ENCODE results near the gene TANC1.

Gene TANC1

DNA sequence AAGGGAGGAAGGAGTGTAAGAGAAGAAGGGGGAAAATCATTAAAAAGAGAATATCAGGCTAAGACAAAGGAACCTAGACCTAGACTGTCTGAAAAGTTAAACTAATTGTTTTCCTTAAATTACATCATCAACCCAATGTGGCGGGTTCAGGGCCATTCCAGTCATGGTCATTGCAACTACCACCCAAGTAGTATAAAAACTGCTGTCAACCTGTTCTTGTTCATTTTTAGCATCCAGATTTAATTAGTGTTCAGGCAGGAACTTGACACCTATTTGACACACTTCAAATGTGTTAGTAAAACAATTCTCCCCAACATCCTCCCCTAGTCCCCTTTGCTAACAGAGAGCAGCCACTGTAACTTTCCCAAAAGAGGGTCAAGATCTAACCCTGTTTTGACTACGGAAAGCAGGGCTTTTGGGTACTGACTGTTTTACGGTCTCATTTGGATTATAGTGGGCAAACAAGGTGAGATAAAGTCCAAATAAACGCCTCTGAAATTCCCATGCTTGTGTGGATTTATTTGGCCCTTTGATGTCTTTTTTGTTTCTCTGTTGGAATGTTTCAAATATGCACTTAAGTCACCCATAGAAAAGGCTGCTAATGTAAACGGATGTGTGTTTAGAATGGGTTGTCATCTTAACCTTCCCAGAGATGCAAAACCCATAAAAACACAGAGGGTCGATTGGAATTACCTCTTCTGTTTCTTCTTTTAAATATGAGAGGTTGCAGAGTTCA, 19.3 kb upstream of the TANC1 start:
- Mint-ChIP-seq H3K9me3 (no peaks in the 10 kb centered on the region), H3K4me3 (no peak overlapping the region), H3K36me3 (ENCODE audit: low read depth) (no peaks in the 10 kb centered on the region), H3K27me3 (no peaks in the 10 kb centered on the region), H3K27ac (no peak overlapping the region), H3K4me1 (ENCODE audit: low read depth) (peaks cover 8% of the 10 kb centered on the region)
- no peak for DNase-seq

GRCh38 chr2:158953454-158953853, 15.0 kb upstream of the TANC1 start:
- Mint-ChIP-seq H3K27me3 (peaks cover 10% of the 10 kb centered on the region), H3K36me3 (ENCODE audit: low read depth) (no peaks in the 10 kb centered on the region), H3K4me1 (ENCODE audit: low read depth) (peaks cover 11% of the 10 kb centered on the region), H3K4me3 (no peak overlapping the region), H3K9me3 (no peaks in the 10 kb centered on the region), H3K27ac (peak overlapping the region; percentile 34)
- DNase-seq: no peak

GRCh38 chr2:158953926-158954763, 14.3 kb upstream of the TANC1 start:
- no peak overlapping the region for H3K4me3 Mint-ChIP-seq
- peak; percentile 54 for DNase-seq
- peaks cover 11% of the 10 kb centered on the region for H3K4me1 Mint-ChIP-seq (ENCODE audit: low read depth)
- no peaks in the 10 kb centered on the region for H3K9me3 Mint-ChIP-seq
- H3K36me3 Mint-ChIP-seq (ENCODE audit: low read depth): no peaks in the 10 kb centered on the region
- peaks cover 10% of the 10 kb centered on the region for H3K27me3 Mint-ChIP-seq
- peak overlapping the region; percentile 34 for H3K27ac Mint-ChIP-seq

GRCh38 chr2:158955842-158956365, 12.5 kb upstream of the TANC1 start:
- H3K4me1 Mint-ChIP-seq (ENCODE audit: low read depth): peaks cover 11% of the 10 kb centered on the region
- H3K27ac Mint-ChIP-seq: no peak overlapping the region
- no peak overlapping the region for H3K4me3 Mint-ChIP-seq
- no peak for DNase-seq
- no peaks in the 10 kb centered on the region for H3K36me3 Mint-ChIP-seq (ENCODE audit: low read depth)
- no peaks in the 10 kb centered on the region for H3K9me3 Mint-ChIP-seq
- H3K27me3 Mint-ChIP-seq: peaks cover 10% of the 10 kb centered on the region

DNA sequence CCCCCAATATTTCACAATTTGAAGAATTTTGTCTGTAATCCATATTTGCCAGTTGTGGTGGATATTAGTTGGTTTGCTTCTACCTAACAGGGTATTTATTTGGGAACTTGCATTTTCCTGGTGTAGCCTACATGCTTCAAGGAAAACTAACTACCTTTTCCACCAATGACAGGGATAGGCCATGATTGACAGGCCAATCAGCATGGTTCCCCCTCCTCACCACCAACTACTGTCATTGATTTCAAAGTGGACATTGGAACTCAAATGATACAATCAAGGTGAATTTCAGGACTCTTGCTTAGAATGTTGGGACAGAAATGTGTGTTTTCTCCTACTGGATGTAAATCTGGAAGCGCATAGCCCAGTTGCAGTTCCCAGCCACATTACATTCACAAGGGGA, 10.1 kb upstream of the TANC1 start:
- Mint-ChIP-seq H3K27me3 (peaks cover 13% of the 10 kb centered on the region), H3K27ac (no peak overlapping the region), H3K36me3 (ENCODE audit: low read depth) (no peaks in the 10 kb centered on the region), H3K4me1 (ENCODE audit: low read depth) (peaks cover 11% of the 10 kb centered on the region), H3K9me3 (no peaks in the 10 kb centered on the region), H3K4me3 (no peak overlapping the region)
- no peak for DNase-seq

GRCh38 chr2:158960193-158960592, 8.2 kb upstream of the TANC1 start:
- Mint-ChIP-seq H3K4me3 (no peak overlapping the region), H3K4me1 (ENCODE audit: low read depth) (no peaks in the 10 kb centered on the region), H3K9me3 (no peaks in the 10 kb centered on the region), H3K27ac (no peak overlapping the region), H3K36me3 (ENCODE audit: low read depth) (no peaks in the 10 kb centered on the region), H3K27me3 (peaks cover 13% of the 10 kb centered on the region)
- no peak for DNase-seq

DNA sequence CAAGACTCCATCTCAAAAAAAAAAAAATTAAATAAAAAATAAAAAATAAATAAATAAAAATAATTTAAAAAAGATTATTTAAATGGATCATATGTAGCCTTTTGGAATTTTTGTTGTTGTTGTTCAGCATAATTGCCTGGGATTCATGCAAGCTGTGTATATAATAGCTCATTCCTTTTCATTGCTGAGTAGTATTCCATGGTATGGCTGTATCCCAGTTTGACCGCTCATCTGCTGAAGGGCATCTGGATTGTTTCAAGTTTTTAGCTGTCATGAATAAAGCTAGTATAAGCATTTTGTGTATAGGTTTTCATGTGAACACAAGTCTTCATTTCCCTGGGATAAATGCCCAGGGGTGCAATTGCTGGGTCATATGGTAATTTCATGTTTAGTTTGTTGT, 6.4 kb upstream of the TANC1 start:
- peaks cover 17% of the 10 kb centered on the region for H3K27me3 Mint-ChIP-seq
- H3K27ac Mint-ChIP-seq: no peak overlapping the region
- no peaks in the 10 kb centered on the region for H3K36me3 Mint-ChIP-seq (ENCODE audit: low read depth)
- H3K4me1 Mint-ChIP-seq (ENCODE audit: low read depth): no peaks in the 10 kb centered on the region
- H3K4me3 Mint-ChIP-seq: no peak overlapping the region
- H3K9me3 Mint-ChIP-seq: no peaks in the 10 kb centered on the region
- no peak for DNase-seq

DNA sequence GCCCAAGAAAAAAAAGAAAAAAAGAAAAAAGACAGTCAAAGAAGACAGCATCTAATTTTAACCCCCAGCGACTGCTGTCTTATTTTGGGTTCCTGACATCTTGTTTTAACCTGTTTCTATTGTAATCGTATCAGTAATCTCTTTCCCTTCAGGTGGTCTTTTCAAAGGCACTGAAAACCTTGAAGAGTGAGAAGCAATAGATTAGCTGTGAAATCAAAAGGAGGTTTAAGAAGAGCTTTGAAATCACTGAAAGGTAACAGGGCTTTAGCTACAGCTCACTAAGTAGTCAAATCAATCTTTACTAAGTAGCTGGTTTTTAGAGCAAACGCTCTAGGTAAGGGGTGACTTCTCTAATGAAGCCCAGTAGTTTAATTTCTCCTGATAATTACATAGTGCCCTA, 5.4 kb upstream of the TANC1 start:
- no peak for DNase-seq
- H3K27me3 Mint-ChIP-seq: peaks cover 26% of the 10 kb centered on the region
- H3K27ac Mint-ChIP-seq: no peak overlapping the region
- H3K9me3 Mint-ChIP-seq: no peaks in the 10 kb centered on the region
- H3K4me1 Mint-ChIP-seq (ENCODE audit: low read depth): peaks cover 3% of the 10 kb centered on the region
- H3K36me3 Mint-ChIP-seq (ENCODE audit: low read depth): no peaks in the 10 kb centered on the region
- H3K4me3 Mint-ChIP-seq: no peak overlapping the region

DNA sequence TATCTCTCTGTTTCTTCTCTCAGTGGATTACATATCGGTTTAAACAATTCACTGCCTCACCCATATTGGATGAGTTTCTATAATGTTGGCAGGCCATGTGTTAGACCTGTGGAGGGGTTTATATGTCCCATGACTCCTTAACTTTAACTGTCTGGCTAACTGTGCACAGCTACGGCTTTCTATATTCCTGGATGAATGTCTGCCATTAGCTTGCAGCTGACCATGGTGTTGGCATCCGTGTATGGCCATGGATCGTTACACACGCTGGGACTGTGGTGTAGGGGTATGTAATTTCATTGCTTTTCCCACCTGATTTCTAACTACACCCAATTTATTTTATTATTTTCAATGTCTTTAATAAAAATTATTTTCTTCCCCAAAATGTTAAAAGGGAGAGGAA, 3.3 kb upstream of the TANC1 start:
- H3K4me1 Mint-ChIP-seq (ENCODE audit: low read depth): peaks cover 13% of the 10 kb centered on the region
- DNase-seq: no peak
- no peak overlapping the region for H3K27ac Mint-ChIP-seq
- H3K36me3 Mint-ChIP-seq (ENCODE audit: low read depth): no peaks in the 10 kb centered on the region
- H3K27me3 Mint-ChIP-seq: peaks cover 38% of the 10 kb centered on the region
- H3K9me3 Mint-ChIP-seq: no peaks in the 10 kb centered on the region
- no peak overlapping the region for H3K4me3 Mint-ChIP-seq

GRCh38 chr2:158965641-158966040, 2.8 kb upstream of the TANC1 start:
- no peak for DNase-seq
- no peaks in the 10 kb centered on the region for H3K36me3 Mint-ChIP-seq (ENCODE audit: low read depth)
- no peaks in the 10 kb centered on the region for H3K9me3 Mint-ChIP-seq
- peaks cover 16% of the 10 kb centered on the region for H3K4me1 Mint-ChIP-seq (ENCODE audit: low read depth)
- peaks cover 43% of the 10 kb centered on the region for H3K27me3 Mint-ChIP-seq
- H3K27ac Mint-ChIP-seq: no peak overlapping the region
- H3K4me3 Mint-ChIP-seq: no peak overlapping the region

- peaks cover 16% of the 10 kb centered on the region for H3K4me1 Mint-ChIP-seq (ENCODE audit: low read depth)
- H3K9me3 Mint-ChIP-seq: no peaks in the 10 kb centered on the region
- peaks cover 49% of the 10 kb centered on the region for H3K27me3 Mint-ChIP-seq
- H3K27ac Mint-ChIP-seq: no peak overlapping the region
- no peak for DNase-seq
- no peaks in the 10 kb centered on the region for H3K36me3 Mint-ChIP-seq (ENCODE audit: low read depth)
- no peak overlapping the region for H3K4me3 Mint-ChIP-seq
Measured at GRCh38 chr2:158966312-158966711, 2.1 kb upstream of the TANC1 start.

DNA sequence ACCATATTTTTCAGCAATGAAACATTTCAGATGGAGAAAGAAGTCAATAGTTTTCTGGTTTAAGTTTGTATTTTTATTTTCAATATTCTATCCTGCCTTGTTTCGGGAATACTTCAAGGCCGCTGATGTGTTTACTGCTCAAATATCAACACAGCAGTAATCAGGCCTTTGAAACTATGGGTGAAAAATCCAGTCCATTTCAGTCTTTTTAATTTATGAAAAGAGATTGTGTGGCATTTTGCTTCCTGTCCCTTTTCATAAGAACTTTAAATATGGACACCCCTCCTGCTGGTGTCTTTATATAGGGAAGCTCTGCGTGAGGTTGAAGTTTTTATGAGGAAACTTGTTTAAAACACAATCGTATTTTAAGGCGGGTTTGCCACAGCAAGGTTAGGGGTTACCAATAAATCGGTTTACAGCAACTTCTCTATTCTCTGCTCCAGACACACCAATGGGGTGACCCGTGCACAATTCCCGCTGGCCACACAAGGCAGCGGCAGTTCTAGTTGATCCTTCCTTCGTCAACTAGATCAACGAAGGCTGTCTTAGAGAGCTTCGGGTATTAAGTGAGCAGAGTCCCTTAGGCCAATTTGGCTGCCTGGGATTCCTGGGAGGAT, 1.2 kb upstream of the TANC1 start:
- Mint-ChIP-seq H3K27me3 (peaks cover 58% of the 10 kb centered on the region), H3K27ac (no peak overlapping the region), H3K36me3 (ENCODE audit: low read depth) (no peaks in the 10 kb centered on the region), H3K9me3 (no peaks in the 10 kb centered on the region), H3K4me3 (no peak overlapping the region), H3K4me1 (ENCODE audit: low read depth) (peaks cover 16% of the 10 kb centered on the region)
- no peak for DNase-seq

DNA sequence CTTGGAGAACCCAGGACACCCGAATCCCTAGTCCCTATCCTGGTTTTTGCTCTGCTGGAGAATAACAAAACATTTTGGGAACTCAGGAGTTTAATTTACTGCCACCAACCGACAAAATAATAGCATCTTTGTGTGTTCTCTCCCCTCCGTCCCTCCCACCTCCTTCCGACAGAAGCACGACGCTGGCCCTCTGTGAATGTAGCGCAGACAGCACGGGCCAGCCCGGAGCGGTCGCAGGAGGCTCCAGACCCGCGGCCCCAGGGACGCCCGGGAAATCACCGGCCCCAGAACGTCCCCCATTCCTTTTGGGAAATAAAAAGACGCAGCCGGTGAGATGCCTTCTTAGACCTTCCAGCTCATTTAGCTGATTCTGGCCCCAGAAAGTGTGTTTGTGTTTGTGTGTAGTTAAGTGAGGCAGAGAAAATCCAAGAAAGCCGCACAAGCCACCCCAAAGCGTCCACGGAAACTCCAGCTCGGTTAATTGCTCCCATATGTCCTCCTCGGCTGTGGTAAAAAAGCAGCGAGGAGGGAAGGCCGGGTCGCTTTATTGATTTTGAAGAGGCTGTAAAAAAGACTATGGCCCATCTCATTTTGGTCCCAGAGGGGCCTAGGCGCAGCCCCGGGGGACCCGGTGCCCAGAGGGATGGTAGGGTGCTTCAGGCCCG, 577 bp upstream of the TANC1 start:
- Mint-ChIP-seq H3K27me3 (peaks cover 63% of the 10 kb centered on the region), H3K27ac (no peak overlapping the region), H3K36me3 (ENCODE audit: low read depth) (no peaks in the 10 kb centered on the region), H3K9me3 (no peaks in the 10 kb centered on the region), H3K4me1 (ENCODE audit: low read depth) (peaks cover 16% of the 10 kb centered on the region), H3K4me3 (peak overlapping the region; percentile 55)
- no peak for DNase-seq

GRCh38 chr2:158969162-158969714, 798 bp downstream of the TANC1 start:
- Mint-ChIP-seq H3K27ac (peak overlapping the region; percentile 18), H3K36me3 (ENCODE audit: low read depth) (no peaks in the 10 kb centered on the region), H3K4me3 (peak overlapping the region; percentile 77), H3K27me3 (peaks cover 71% of the 10 kb centered on the region), H3K4me1 (ENCODE audit: low read depth) (peaks cover 16% of the 10 kb centered on the region), H3K9me3 (no peaks in the 10 kb centered on the region)
- peak; percentile 35 for DNase-seq

All from activated T-cell treated with anti-CD3 and anti-CD28 coated beads, Interleukin-2, amount 50 U/mL, for 24 hours (primary cell).